T-helper 2 cell (primary cell): ENCODE measurements around the gene CDC25A.

Experiments used
- DNase-seq, 5 experiments: peaks; one replicate each; pipeline versions ENCODE4 v3.0.0 to v3.0.0-alpha.2; 2012 to 2022

CDC25A gene

GRCh38 chr3:48140936-48141603 lies 47.1 kb downstream of the CDC25A start:
- no peak for DNase-seq

- no peak for DNase-seq
Measured at GRCh38 chr3:48140336-48140757, 47.9 kb downstream of the CDC25A start.

GRCh38 chr3:48137425-48137999 lies 50.7 kb downstream of the CDC25A start:
- no peak for DNase-seq

- no peak for DNase-seq
Measured at GRCh38 chr3:48135552-48136495, 52.4 kb downstream of the CDC25A start.

GRCh38 chr3:48130321-48130904 lies 57.8 kb downstream of the CDC25A start:
- DNase-seq: no peak

- no peak for DNase-seq
Measured at GRCh38 chr3:48129921-48130320, 58.3 kb downstream of the CDC25A start.

- DNase-seq: no peak
Measured at GRCh38 chr3:48128774-48129173, 59.4 kb downstream of the CDC25A start.

GRCh38 chr3:48125886-48126622 lies 62.2 kb downstream of the CDC25A start:
- DNase-seq: no peak

- no peak for DNase-seq
Measured at GRCh38 chr3:48125013-48125705, 63.1 kb downstream of the CDC25A start.

- no peak for DNase-seq
Measured at GRCh38 chr3:48123346-48123745, 64.9 kb downstream of the CDC25A start.

- DNase-seq: no peak
Measured at GRCh38 chr3:48122504-48122903, 65.7 kb downstream of the CDC25A start.

- no peak for DNase-seq
Measured at GRCh38 chr3:48120223-48120622, 68.0 kb downstream of the CDC25A start.

- no peak for DNase-seq
Measured at GRCh38 chr3:48119505-48120193, 68.6 kb downstream of the CDC25A start.

GRCh38 chr3:48118928-48119327 lies 69.3 kb downstream of the CDC25A start:
- DNase-seq: no peak

GRCh38 chr3:48118322-48118721 lies 69.9 kb downstream of the CDC25A start:
- no peak for DNase-seq

- DNase-seq: no peak
Measured at GRCh38 chr3:48112813-48113212, 75.4 kb downstream of the CDC25A start.

GRCh38 chr3:48112108-48112791 lies 76.0 kb downstream of the CDC25A start:
- peak in 2 of 5 experiments; percentile 38 to 85 for DNase-seq

- peak in 1 of 5 experiments; percentile 11 for DNase-seq
Measured at GRCh38 chr3:48110463-48110862, 77.8 kb downstream of the CDC25A start.

- DNase-seq: no peak
Measured at GRCh38 chr3:48107227-48107626, 81.0 kb downstream of the CDC25A start.
